HG03039 (cell line): ENCODE data around the gene NPTX1.

ENCODE experiments used
- ATAC-seq: cut with Tn5 transposase; IDR thresholded peaks from one replicate; pipeline ENCODE4 v1.9.1; 2021; ENCODE audit warnings: mild to moderate bottlenecking, moderate library complexity; ENCODE audit not compliant: unreplicated experiment

NPTX1 gene

DNA sequence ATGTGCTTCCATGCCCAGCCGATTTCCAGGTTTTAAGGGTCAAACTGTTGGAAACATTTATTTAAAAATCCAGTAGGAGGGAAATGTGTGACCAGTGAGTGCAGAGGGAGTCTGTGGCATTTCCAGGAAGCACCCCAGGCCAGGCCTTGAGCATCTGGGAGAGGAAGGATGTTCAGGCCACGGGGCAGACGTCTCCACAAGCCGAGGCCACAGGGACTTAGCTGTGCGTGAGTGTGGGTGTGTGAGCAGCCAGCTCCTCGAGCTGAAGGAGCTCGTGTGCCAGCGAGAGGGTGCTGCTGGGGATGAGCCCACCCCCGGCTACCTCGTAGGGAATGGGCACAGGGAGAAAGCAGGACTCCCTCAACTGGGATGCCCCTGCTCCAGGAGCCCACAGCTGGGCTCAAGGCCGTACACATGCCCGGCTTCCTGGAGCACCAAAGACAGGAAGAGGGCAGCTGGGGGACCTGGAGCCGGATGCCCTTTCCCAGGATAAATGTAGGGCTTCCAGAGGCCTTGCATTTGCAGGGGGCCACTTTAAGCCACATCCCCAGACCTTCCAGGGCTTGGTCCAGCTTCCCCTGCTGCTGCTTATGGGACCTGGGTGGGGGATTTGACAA, 12.5 kb downstream of the NPTX1 start:
- ATAC-seq = no peak

DNA sequence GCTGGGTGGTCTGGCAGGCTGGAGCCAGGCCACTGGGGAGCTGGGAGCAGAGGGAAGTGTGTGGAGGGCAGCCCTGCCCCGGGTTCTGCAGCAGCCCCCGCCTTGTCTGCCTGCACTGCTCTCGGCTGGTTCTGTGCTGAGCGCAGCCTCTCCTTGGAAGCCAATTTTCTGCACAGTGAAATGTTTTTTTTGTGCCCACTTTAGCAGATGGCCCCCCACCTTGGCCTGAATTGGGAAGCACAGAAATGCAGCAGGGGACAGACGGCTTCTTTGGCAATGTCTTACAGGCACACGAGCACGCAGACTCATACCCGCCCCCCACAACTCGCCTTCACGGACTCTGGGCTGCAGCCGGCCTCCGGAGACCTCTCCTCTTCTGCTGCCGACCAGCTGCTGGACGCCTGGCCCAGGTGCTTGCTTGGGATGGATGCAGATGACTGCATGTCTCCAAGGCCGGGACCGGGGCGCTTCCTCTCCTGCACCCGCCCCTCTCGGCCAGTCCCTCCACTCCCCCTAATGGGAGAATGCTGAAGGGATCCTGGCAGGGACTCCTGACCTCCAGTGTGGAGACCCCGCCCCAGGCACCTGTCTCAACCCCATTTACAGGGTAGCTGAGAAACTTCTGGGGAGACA, 14.8 kb downstream of the NPTX1 start:
- ATAC-seq = no peak

DNA sequence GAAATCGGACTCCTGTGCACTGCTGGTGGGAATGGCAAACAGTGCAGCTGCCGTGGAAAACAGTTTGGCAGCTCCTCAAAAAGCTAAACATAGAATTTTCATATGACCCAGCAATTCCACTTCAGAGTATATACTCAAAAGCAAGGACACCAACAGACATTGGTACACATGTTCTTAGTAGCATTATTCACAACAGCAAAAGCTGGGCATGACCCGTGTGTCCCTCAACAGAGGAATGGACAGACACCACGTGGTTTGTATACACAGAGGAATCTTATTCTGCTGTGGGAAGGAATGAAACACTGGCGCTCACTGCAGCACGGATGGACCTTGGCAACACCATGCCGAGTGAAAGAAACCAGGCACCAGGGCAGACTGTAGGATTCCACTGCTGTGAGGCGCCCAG, 16.0 kb downstream of the NPTX1 start:
- ATAC-seq = no peak

DNA sequence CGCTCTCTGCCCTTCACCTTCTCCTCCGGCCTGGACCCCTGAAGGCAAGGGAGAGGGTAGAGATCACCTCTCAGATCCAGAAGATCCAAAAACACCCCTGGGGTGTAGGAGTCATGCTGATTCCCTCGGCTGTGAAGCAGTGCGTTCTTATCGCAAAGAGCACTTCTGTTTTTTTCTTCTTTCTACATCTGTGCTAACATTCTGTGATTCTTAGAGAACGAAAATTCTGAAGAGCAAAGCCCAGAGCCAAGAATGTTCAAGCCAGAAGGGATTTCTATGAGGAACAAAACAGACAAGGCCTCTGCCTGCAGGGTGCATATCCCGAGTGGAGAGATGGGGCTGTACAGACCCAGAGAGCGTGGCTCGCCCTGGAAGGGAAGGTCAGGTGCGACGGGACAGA, 17.2 kb downstream of the NPTX1 start:
- ATAC-seq = no peak

DNA sequence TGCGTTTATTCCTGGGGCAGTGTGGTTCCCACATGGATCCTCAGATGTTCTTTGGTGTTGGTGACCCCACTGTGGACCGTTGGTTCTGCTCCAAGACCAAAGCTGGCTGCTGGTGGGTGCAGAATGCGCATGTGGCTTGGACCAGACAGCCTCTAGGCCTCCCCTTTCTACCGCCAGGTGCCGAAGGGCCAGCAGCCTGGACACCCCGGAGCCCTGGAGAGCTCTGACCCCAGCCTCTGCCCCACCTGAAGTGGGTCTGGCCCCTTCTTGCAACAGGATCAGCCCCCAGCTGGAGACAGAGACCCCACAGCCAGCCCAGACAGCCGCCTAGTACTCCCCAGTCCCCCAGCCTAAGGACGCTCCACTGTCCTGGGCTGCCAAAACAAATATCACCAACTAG, 18.4 kb downstream of the NPTX1 start:
- no peak for ATAC-seq

DNA sequence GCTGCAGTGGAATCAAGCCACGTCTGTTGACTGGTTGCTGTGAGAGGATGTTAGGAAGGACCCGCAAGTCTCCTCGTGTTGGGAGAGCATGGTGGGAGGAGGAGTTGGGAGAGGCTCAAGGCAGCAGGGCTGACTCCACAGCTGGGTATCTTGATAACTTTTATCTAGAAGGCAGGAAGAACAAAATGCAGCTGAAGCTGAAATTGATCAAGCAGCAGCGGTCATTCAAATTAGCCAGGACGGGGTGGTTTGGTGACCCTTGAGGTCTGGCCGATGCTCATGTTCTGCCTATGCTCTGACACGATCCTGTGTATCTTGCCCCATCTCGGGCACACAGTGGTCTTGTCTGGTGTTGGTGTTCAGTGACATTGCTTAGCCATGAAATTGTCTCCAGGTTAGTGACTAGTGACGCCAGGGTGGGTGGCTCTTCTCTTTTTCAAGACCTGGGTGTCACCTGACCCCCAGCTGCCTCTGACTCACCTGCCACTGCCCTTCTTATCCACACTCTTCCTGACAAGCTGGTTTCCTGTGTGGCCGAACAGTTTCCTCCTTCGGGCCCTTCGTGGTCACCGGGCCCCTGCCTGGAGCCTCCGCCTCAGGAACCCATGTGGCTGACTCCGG, 19.1 kb downstream of the NPTX1 start:
- ATAC-seq = no peak

DNA sequence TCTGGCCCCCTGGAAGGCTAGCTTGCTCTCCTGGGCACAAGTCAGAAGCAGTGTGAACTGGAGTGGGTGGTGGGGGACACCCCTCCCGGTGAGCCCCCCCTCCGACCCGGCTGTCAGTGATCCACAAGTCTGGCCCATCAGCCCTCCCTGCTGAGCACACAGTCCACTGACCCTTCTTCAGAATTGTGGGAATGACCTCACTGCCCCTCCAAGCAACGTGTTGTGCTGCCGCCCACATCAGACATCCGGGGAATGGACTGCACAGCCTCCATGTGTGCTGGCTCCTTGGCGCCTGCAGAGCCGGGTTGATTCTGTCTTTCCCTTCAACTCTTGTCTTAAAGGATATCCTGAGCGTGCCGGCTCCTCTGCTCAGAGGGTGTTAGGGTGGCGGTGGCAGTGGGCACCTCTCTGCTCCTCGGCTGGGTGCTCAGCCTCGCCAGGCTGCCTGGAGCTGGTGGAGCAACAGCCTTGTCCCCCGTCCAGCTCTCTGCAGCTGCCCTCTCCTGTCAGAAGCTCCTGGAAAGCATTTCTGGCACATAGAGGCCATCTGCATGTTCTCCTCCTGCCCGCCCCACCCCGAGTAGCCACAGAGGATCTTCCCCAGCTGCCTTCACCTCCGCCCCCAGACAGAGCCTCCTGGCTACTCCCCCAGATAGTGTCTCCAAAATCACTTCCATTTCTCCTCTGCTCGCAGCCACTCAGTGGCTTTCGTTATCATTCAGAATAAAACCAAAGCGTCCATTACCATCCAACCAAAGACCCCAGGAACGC, 19.8 kb downstream of the NPTX1 start:
- ATAC-seq = no peak

DNA sequence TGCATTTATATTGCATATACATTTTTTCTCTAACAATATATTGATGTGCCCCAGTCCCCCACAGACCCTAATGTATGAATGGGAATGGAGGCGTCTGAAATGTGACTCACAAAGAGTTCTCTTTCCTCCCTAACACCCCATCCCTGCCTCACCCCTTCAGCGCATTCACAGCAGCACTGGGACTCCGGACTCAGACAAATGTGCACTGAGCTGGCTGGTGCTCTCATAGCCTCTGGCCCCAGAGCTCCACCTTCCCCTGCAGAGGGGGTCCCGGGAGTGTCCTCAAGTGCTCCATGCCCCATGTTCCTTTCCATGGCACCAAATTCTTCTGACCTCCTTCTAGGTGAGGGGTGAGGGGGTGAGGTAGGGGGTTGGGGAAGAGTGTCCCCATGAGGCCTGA, 20.6 kb downstream of the NPTX1 start:
- ATAC-seq = no peak

DNA sequence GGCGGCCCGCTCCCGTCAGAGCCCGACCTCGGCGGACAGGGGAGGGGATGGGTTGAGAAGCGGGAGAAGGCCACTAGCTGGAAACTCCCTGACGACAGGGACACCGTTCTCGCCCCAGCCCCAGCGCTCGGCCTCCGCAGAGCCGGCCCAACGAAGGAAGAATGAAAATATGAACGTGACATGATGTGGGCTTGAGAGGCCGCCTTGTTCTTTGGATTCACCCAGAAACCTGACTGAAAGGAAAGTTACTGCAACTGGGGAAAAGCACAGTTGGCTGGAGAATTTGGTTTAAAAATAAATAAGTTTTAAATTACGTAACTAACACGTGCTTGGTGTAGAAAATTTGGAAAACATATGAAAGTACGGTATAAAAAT, 21.1 kb downstream of the NPTX1 start:
- peak; percentile 11 for ATAC-seq

DNA sequence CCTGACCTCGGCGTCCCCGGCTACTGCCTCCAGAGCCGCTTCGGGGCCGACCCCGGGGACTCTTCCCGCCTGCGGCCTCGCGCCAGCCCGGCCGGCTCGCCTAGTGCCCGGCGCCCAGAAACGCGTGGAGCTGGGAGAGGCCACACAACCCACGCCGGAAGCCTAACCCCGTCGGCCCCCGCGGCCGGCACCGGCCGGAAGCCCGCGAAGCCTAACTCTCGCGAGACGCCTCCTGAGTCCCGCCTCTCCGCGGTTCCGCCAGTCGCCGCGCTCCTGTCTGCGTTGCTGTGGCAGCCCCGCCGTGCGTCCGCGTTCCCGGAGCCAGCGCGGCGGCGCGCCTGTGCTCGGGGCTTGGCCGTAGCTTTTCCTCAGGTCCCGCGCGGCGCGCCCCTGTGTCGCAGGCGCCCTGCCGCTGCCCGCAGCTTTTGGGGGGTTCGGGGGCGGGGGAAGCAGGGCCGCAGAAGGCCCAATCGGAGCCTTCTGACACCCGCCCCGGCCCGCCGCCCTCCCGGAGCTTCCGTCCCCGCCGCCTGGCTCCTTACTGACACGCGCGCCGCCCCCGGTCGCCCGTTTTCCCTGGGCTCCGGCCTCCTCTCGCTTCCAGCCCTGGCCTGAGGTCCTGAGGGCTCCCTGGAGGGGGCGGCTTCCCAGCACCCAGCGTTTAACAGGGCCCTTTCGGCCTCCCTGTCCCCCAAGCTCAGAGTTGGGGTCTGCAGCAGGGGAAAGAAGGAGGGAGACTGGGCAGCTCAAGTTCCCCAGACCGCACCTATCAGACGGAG, 21.7 kb downstream of the NPTX1 start:
- ATAC-seq = peak; percentile 77

DNA sequence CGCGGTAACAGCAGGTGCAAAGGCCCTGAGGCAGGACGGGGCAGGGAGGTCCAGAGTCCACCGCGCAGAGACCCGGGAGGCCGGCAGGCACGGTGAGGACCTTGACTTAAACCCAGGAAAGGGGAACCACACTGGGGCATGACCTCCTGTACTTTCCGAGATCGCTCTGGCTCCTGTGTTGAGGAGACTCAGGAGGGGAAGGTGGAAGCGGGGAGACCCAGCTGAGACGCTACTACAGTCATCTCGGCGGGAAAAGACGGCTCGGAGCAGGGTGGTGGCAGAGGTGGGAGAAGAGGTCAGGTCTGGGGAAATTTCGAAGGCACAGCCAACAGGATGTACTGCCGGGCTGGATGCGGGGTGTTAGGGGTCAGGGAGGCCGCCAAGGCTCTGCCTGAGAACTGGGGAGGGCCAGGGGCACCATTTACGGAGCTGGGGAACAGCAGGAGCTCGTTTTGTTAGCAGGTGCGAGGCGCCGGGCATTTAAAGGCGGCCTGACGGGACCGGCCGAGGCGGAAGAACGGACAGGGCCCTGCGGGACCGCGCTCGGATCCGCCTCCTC, 22.3 kb downstream of the NPTX1 start:
- ATAC-seq = no peak

DNA sequence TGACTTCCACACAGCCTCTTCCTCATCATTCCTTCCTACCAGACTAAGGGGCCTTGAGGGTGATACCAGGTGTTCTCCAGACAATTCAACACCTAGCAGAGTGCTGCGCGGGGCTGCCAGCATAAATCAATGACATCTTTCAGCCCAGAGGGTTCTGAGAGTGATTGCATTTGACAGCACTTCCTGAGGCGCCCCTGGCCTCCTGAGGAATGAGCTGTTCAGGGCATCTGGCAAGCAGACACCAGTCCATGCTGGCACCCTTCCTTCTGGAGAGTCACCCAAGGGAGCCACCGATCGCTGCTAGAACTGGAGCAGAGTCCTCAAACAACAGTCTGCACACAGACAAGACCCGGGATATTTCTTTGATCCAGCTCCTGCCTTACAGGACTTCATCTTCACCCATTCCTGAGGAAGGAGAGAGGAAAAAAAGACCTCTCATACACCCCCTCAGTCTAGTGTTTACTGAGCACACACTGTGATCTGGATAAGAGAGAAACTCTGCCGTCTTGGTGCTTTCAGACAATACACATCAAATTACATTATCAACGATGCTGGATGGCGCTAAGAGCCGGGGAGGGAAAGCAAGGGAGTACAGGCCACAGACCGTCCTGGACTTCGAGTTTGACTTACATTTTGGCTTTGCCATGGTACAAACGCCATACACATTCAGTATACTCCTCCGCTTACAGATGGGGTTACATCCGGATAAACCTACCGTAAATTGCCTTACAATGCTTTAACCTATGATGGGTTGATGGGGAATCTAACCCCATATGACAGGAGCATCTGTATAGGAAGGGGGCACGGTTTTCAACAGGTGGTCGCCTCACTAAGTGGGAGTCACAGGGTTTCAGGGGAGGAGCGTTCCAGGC, 23.0 kb downstream of the NPTX1 start:
- no peak for ATAC-seq

DNA sequence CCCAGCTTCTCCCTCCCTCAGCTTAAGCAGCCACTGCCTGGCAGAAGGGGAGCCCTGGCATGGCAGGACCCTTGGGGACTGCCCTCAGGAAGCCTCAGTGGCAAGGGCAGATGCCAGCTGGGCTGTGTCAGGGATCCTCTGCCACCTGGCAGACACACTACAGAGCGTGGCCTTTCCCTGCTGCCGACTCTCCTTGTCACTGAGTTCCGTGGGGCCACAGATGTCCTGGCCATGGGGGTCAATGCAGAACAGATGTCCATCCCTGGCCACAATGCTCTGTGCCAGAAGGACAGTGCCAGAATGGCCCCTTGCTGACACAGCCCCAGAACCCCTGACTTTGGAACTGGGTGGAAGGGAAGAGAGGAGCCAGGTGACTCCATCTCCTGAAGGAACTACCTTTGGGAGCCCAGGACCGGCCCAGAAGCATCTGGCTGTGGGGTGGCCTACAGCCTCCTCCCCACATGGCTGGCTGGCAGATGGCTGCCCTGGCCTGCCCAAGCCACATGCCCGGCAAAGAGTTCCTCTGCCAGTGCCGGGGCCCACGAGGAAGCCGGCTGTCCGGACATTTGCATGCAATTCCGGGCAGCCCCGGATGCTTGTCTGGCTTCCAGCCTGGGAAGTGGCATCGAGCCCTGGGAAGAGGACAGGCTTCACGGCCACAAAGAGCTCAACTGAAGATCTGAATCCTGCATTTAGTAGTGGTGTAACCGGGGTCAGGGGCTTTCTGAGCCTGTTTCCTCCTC, 24.1 kb downstream of the NPTX1 start:
- ATAC-seq = no peak

DNA sequence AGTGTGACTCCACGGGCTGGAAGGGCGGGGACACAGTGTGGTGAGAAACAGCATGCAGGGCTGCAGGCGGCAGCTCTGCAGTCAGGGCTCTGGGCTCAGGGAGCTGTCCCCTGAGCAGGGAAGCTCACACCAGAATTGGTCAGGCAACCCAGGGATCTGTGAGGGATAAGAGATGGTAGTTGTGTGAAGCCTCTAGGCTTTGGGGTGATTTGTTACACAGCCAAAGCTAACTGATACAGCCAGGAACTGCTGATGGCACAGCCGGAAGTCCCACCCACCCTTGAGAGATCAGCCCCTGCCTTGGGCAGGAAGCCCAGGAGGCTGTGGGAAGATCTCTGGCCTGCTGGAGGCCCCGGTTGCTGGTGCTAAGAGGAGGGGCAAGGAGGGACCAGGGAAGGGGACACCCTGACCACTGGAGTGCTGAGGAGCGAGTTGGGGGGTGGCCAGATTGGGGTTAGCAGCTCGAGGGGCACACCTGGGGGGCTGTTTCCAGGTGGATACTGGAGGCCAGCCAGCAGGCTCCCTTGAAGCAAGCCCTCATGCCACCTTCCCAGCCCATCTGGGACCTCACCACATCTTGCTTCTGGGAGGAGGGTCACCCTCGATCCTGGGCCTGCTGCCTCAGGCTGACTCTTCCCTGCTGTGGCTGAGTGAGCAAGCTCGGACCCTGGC, 25.2 kb downstream of the NPTX1 start:
- no peak for ATAC-seq

DNA sequence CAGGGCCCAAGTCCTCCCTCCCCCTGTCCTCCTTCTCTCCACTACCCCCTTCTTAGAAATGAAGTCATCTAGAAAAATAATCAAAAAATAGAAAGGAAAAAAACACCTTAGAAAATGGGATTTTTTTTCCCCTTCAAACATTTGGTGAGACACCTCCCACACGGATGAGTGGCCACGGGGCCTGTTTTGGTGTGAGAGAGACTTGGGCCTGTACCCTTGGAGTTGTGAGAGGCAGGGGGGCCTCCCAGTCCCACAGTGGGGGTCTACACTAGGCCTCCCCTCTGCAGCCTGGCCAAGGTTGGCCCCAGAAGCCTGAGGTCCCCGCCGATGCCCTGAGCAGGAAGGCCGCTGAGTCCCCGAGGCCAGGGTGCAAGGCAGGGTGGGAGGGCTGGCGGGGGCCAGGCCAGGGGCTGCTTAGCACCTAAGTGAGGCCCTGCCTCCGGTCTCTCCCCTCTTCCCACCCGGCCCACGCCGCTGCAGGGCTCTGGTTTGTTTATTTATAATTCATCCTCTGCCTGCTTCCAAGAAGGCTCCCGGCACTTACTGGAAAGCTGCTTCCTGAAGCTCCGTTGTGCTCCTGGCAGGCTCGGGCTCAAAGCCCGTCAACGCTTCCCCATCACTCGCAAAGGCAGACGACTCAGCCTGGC, 26.4 kb downstream of the NPTX1 start:
- no peak for ATAC-seq

DNA sequence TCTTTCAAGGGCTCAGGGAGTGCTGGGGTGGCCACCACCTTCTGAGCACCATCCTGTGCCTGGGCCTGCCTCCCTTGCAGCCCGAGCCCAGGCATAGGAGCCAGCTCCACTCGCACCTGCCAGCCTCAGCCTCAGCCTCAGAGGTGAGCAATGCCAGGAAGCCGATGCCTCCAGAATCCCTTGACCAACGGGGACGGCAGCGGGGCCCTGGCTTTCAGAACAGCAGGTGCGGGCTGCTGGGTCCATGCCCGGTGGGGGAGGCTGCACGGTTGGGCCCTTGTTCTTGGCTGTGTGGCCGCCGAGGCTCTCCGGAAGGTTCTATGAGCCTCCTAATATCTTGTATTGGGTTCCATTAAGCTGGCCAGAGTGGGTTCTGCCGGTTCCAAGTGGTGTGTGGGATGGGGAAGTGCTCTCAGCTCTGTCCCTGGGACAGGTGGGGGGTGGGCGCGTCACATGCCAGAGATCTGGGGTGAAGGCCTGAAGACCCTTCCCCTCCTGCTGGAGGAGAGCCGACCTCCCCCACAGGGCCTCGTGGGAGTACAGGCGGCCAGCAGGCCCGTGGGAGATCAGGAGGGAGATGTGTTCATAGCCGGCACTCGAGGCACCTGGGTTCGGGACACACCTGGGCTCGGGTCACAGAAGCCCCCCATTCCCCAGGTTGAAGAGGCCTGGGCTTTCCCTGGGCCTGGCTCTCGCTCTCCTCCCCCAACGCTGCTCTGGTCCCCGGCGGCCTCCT, 27.0 kb downstream of the NPTX1 start:
- no peak for ATAC-seq

DNA sequence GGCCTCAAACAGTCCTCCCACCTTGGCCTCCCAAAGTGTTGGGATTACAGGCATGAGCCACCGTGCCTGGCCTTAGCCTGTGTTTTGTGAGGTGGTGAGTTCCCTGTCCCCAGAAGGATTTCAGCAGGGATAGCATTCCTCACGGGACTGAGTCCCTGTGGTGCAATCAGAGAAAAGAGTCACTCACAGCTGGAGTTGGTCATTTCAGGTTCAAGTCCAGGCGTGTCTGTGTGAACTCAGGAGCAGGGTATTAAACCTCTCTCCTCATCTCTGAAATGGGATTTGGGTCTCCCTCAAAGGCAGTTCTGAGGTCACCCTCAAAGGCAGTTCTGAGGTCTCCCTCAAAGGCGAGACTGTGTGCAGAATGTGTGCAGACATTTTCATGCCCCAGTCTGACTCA, 28.6 kb downstream of the NPTX1 start:
- ATAC-seq = no peak
